ENCODE data around the gene TIAM2. TPM values are rescaled to one million over a fixed set of nuclear protein-coding genes. Genes with fewer than 3 reads are reported as not detected.
"Not testable (repeated sequence)": the region's sequence is repeated elsewhere in the genome, so short reads cannot be mapped to it uniquely, and the experiment has no call there.

Gene TIAM2
- total RNA-seq, 2 experiments from 2014 or later: 5.4 to 6.2 TPM

- Histone ChIP-seq H3K36me3 (ENCODE audit: insufficient read depth, low read length) (no peaks in the 10 kb centered on the region), H3K9me2 (ENCODE audit: insufficient read depth, low read length) (no peaks in the 10 kb centered on the region), H3K9me3 (ENCODE audit: low read length) (no peaks in the 10 kb centered on the region), H3K4me1 (ENCODE audit: insufficient read depth, low read length, poor library complexity, severe bottlenecking) (no peaks in the 10 kb centered on the region), H2AFZ (ENCODE audit: low read length) (no peak overlapping the region), H3K79me2 (ENCODE audit: insufficient read depth, low read depth, low read length) (no peaks in the 10 kb centered on the region), H4K20me1 (ENCODE audit: insufficient read depth, low read length) (no peaks in the 10 kb centered on the region), H3K4me2 (ENCODE audit: low read length) (no peak overlapping the region), H3K27ac (ENCODE audit: low read depth, low read length, poor library complexity, severe bottlenecking) (no peak overlapping the region), H3K4me3 (ENCODE audit: low read depth, low read length, poor library complexity, severe bottlenecking) (no peak overlapping the region)
- no TSS peak for BruUV-seq (replicated peaks)
- ChIA-PET POLR2A (no interaction called here), CTCF (ENCODE audit: unreplicated experiment) (no interaction called here)
- no peak for TF ChIP-seq CTCF (conservative IDR thresholded peaks at IDR 0.05; ENCODE audit: low read length)
- no peak for TF ChIP-seq EZH2phosphoT487 (IDR thresholded peaks at IDR 0.05; ENCODE audit: borderline replicate concordance, low read depth, low read length)
- intact Hi-C loops (cut with micrococcal nuclease; ENCODE audit: unreplicated experiment): no loop called here
- DNase-seq (ENCODE audit: low spot score): no peak
Observed at GRCh38 chr6:154960854-154961530, 34.1 kb upstream of the TIAM2 start.

- TF ChIP-seq EZH2phosphoT487 (IDR thresholded peaks at IDR 0.05; ENCODE audit: borderline replicate concordance, low read depth, low read length) (no peak), CTCF (conservative IDR thresholded peaks at IDR 0.05; ENCODE audit: low read length) (no peak)
- no peaks in the 10 kb centered on the region for H3K9me3 ChIP-seq (ENCODE audit: low read length)
- DNase-seq (ENCODE audit: low spot score): no peak
- H4K20me1 ChIP-seq (ENCODE audit: insufficient read depth, low read length): no peaks in the 10 kb centered on the region
- intact Hi-C loops (cut with micrococcal nuclease; ENCODE audit: unreplicated experiment): no loop called here
- ChIA-PET CTCF (ENCODE audit: unreplicated experiment) (no interaction called here), POLR2A (no interaction called here)
- BruUV-seq (replicated peaks): no TSS peak
- H3K27ac ChIP-seq (ENCODE audit: low read depth, low read length, poor library complexity, severe bottlenecking): no peak overlapping the region
- no peaks in the 10 kb centered on the region for H3K36me3 ChIP-seq (ENCODE audit: insufficient read depth, low read length)
- no peak overlapping the region for H2AFZ ChIP-seq (ENCODE audit: low read length)
- no peaks in the 10 kb centered on the region for H3K4me1 ChIP-seq (ENCODE audit: insufficient read depth, low read length, poor library complexity, severe bottlenecking)
- H3K9me2 ChIP-seq (ENCODE audit: insufficient read depth, low read length): no peaks in the 10 kb centered on the region
- no peak overlapping the region for H3K4me3 ChIP-seq (ENCODE audit: low read depth, low read length, poor library complexity, severe bottlenecking)
- H3K79me2 ChIP-seq (ENCODE audit: insufficient read depth, low read depth, low read length): no peaks in the 10 kb centered on the region
- H3K4me2 ChIP-seq (ENCODE audit: low read length): no peak overlapping the region
Observed at GRCh38 chr6:154962753-154963152, 32.4 kb upstream of the TIAM2 start.

- H3K9me2 ChIP-seq (ENCODE audit: insufficient read depth, low read length); CTCF ChIA-PET (ENCODE audit: unreplicated experiment); H3K27ac ChIP-seq (ENCODE audit: low read depth, low read length, poor library complexity, severe bottlenecking); DNase-seq (ENCODE audit: low spot score); H3K36me3 ChIP-seq (ENCODE audit: insufficient read depth, low read length); BruUV-seq (replicated peaks); H3K4me2 ChIP-seq (ENCODE audit: low read length); H2AFZ ChIP-seq (ENCODE audit: low read length); H3K79me2 ChIP-seq (ENCODE audit: insufficient read depth, low read depth, low read length); H3K4me3 ChIP-seq (ENCODE audit: low read depth, low read length, poor library complexity, severe bottlenecking); H3K9me3 ChIP-seq (ENCODE audit: low read length); H4K20me1 ChIP-seq (ENCODE audit: insufficient read depth, low read length); POLR2A ChIA-PET; intact Hi-C loops (cut with micrococcal nuclease; ENCODE audit: unreplicated experiment): not testable (repeated sequence)
- H3K4me1 ChIP-seq (ENCODE audit: insufficient read depth, low read length, poor library complexity, severe bottlenecking): peaks cover 13% of the 10 kb centered on the region
Observed at GRCh38 chr6:154966065-154966770, 28.9 kb upstream of the TIAM2 start.
